Measurements from ENCODE around the gene IGF2BP3.

- TF ChIP-seq, protein P1, sequence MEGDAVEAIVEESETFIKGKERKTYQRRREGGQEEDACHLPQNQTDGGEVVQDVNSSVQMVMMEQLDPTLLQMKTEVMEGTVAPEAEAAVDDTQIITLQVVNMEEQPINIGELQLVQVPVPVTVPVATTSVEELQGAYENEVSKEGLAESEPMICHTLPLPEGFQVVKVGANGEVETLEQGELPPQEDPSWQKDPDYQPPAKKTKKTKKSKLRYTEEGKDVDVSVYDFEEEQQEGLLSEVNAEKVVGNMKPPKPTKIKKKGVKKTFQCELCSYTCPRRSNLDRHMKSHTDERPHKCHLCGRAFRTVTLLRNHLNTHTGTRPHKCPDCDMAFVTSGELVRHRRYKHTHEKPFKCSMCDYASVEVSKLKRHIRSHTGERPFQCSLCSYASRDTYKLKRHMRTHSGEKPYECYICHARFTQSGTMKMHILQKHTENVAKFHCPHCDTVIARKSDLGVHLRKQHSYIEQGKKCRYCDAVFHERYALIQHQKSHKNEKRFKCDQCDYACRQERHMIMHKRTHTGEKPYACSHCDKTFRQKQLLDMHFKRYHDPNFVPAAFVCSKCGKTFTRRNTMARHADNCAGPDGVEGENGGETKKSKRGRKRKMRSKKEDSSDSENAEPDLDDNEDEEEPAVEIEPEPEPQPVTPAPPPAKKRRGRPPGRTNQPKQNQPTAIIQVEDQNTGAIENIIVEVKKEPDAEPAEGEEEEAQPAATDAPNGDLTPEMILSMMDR (conservative IDR thresholded peaks at IDR 0.05; ENCODE audit: low read length) = no peak
- TF ChIP-seq EZH2phosphoT487 (IDR thresholded peaks at IDR 0.05; ENCODE audit: borderline replicate concordance, low read depth, low read length) = no peak
These were observed 44.5 kb upstream of the IGF2BP3 start for GRCh38 chr7:23514755-23515154.
